GM23248 (cell line): ENCODE data around the gene PXDN.

Experiments used
- EZH2 ChIP-seq: fragments of 200-600 bp; sonication (generic); IDR thresholded peaks from 2 replicates; pipeline ENCODE4 v1.6.1; 2018; ENCODE audit warnings: antibody characterized with exemption, mild to moderate bottlenecking; ENCODE audit not compliant: insufficient read depth, poor library complexity, severe bottlenecking
- EZH2phosphoT487 ChIP-seq: fragments of 200-600 bp; sonication (generic); IDR thresholded peaks from 2 replicates; pipeline ENCODE4 v1.6.1; 2018; ENCODE audit warnings: antibody characterized with exemption, moderate library complexity, mild to moderate bottlenecking, low read depth; ENCODE audit not compliant: insufficient read depth

GRCh38 chr2:1609485-1610095, 134.7 kb downstream of the PXDN start:
- no peak for TF ChIP-seq EZH2
- no peak for TF ChIP-seq EZH2phosphoT487
